Measurements from ENCODE around the gene ZDHHC14.

- TF ChIP-seq SUZ12 (IDR thresholded peaks at IDR 0.05; ENCODE audit: extremely low read depth, insufficient read depth, insufficient read length) (no peak), ZNF274 (IDR thresholded peaks at IDR 0.05; ENCODE audit: low read depth, low read length) (no peak), YY1 (IDR thresholded peaks at IDR 0.05; ENCODE audit: insufficient read depth, insufficient read length) (no peak)
Measured at GRCh38 chr6:157445277-157446009, 64.5 kb downstream of the ZDHHC14 start.
